Muscle of leg (tissue), 11 donors: ENCODE measurements around the gene KLHL29. TPM values are rescaled to one million over a fixed set of nuclear protein-coding genes. Genes with fewer than 3 reads are reported as not detected.

Source experiments
- DNase-seq: peaks from one replicate; pipeline ENCODE4 v3.0.0; 2013
- H3K27ac ChIP-seq: one replicate; pipeline ENCODE4 v1.5.1; 2013; ENCODE audit warnings: mild to moderate bottlenecking, low read length, control low read depth
- H3K27me3 ChIP-seq: one replicate; pipeline ENCODE4 v1.6.1; 2013; ENCODE audit warnings: low read length; ENCODE audit not compliant: control insufficient read depth, insufficient read depth
- H3K36me3 ChIP-seq: one replicate; pipeline ENCODE4 v1.6.1; 2013; ENCODE audit warnings: low read length; ENCODE audit not compliant: control insufficient read depth, insufficient read depth
- H3K4me1 ChIP-seq: one replicate; pipeline ENCODE4 v1.6.1; 2013; ENCODE audit warnings: low read length; ENCODE audit not compliant: control insufficient read depth, insufficient read depth
- H3K4me3 ChIP-seq: one replicate; pipeline ENCODE4 v1.5.1; 2013; ENCODE audit warnings: low read length, control low read depth
- H3K9me3 ChIP-seq: replicated peaks from 2 replicates; pipeline ENCODE4 v1.6.1; 2013; ENCODE audit warnings: low read depth, low read length; ENCODE audit not compliant: control insufficient read depth
- WGBS: methylation state at CpG from one replicate; pipeline ENCODE4 v1.1.5; 2013; ENCODE audit warnings: missing lambda C conversion rate; ENCODE audit not compliant: insufficient coverage; 5-methylcytosine and 5-hydroxymethylcytosine counted together
- polyA plus RNA-seq, 8 donors: library from polyadenylated mRNA; unstranded; fragments of 120-200 nt; gene quantifications; one replicate each; pipeline versions ENCODE4 v1.2.1 to v1.2.3, GENCODE V29; 2013; ENCODE audit warnings: inconsistent platforms in 1 of 8, low replicate concordance in 1 of 8; ENCODE audit not compliant: insufficient read length in 8 of 8, insufficient read depth in 1 of 8
- total RNA-seq: library from RNA; stranded (reverse); fragments of 120-200 nt; gene quantifications from one replicate; pipeline ENCODE4 v1.2.4, GENCODE V29; 2013

KLHL29 gene
- total and polyA plus RNA-seq, 9 donors = 4.7 to 9.7 (median 7.3) TPM

GRCh38 chr2:23513872-23514793, 129.2 kb downstream of the KLHL29 start:
- 88% methylated on average over 1 of the region's 10 CpGs for WGBS
- H3K36me3 ChIP-seq = no peaks in the 10 kb centered on the region
- H3K4me3 ChIP-seq = no peak overlapping the region
- no peak overlapping the region for H3K27ac ChIP-seq
- no peaks in the 10 kb centered on the region for H3K9me3 ChIP-seq
- peaks cover 4% of the 10 kb centered on the region for H3K27me3 ChIP-seq
- DNase-seq = no peak
- H3K4me1 ChIP-seq = peaks cover 63% of the 10 kb centered on the region

DNA sequence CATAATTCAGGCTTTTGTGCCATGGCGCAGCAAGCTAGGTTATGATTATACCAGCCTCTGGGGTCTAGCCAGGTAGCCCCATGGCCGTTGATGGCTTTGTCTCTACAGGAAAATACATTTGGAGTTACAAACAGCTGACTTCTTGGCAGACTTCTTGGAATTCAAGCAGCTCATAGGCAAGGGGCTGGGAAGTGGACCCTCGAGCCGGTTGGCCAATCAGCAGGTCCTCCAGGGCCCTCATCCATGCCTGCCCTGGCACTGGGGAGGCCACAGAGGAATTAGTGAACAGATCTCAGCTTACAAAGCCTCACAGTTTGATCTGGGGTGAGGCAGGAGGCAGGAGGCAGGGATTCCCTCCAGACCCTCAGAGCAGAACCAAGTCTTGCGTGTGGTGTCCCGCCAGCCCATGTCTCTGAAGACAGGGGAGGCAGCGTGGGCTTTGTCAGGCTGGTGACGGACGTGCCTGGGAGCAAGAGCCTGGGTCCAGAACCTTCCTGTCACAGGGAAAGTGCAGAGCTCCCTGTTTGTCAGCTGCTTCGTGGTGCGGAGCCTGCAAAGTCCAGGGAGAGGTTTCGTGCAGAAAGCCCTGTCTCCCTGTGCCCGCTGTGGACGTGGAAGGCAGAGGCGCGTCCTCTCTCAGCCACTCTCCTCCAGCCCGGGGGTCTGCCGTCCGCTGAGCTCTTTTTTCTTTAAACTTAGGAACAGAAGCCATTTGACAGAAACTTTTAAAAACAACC, 131.7 kb downstream of the KLHL29 start:
- Histone ChIP-seq H3K9me3 (no peaks in the 10 kb centered on the region), H3K4me3 (no peak overlapping the region), H3K36me3 (no peaks in the 10 kb centered on the region), H3K4me1 (peaks cover 70% of the 10 kb centered on the region), H3K27me3 (peaks cover 2% of the 10 kb centered on the region), H3K27ac (no peak overlapping the region)
- no peak for DNase-seq
- 82% methylated on average over 16 of the region's 19 CpGs for WGBS

- WGBS = 63% methylated on average over 12 of the region's 13 CpGs
- no peaks in the 10 kb centered on the region for H3K36me3 ChIP-seq
- H3K9me3 ChIP-seq = no peaks in the 10 kb centered on the region
- H3K27me3 ChIP-seq = peaks cover 5% of the 10 kb centered on the region
- no peak overlapping the region for H3K4me3 ChIP-seq
- peaks cover 72% of the 10 kb centered on the region for H3K4me1 ChIP-seq
- peak overlapping the region; percentile 59 for H3K27ac ChIP-seq
- peak; percentile 59 for DNase-seq
Measured at GRCh38 chr2:23518481-23519333, 133.7 kb downstream of the KLHL29 start.

DNA sequence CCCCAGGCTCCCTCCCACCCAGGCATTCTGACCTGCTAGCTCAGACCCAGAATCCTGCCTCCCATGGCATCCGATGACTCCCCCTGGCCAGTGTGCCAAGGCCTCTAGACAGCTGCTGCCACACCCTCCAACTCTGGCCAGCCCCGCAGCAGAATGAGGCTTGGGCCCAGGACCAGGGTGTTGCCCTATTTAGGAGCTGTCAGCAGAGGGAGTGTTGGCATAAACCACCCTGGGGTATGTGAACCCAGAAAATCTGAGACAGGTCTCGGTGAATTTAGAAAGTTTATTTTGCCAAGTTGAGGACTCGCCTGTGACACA, 134.3 kb downstream of the KLHL29 start:
- peaks cover 5% of the 10 kb centered on the region for H3K27me3 ChIP-seq
- H3K9me3 ChIP-seq = no peaks in the 10 kb centered on the region
- H3K4me1 ChIP-seq = peaks cover 74% of the 10 kb centered on the region
- WGBS = 87% methylated on average over 2 of the region's 4 CpGs
- no peaks in the 10 kb centered on the region for H3K36me3 ChIP-seq
- H3K27ac ChIP-seq = peak overlapping the region; percentile 59
- no peak overlapping the region for H3K4me3 ChIP-seq
- DNase-seq = peak; percentile 80

GRCh38 chr2:23520256-23520655, 135.3 kb downstream of the KLHL29 start:
- H3K4me1 ChIP-seq = peaks cover 78% of the 10 kb centered on the region
- H3K4me3 ChIP-seq = no peak overlapping the region

GRCh38 chr2:23521060-23521459, 136.1 kb downstream of the KLHL29 start:
- Histone ChIP-seq H3K27ac (no peak overlapping the region), H3K36me3 (no peaks in the 10 kb centered on the region), H3K9me3 (no peaks in the 10 kb centered on the region), H3K4me1 (peaks cover 78% of the 10 kb centered on the region), H3K4me3 (no peak overlapping the region), H3K27me3 (peaks cover 2% of the 10 kb centered on the region)
- WGBS = 88% methylated on average over 4 of the region's 7 CpGs
- DNase-seq = no peak

More at GRCh38 chr2:23520256-23520655, 135.3 kb downstream of the KLHL29 start:
- no peak overlapping the region for H3K27ac ChIP-seq
- WGBS = no CpG with 5 or more reads among the region's 5 CpGs
- H3K27me3 ChIP-seq = peaks cover 5% of the 10 kb centered on the region
- H3K36me3 ChIP-seq = no peaks in the 10 kb centered on the region
- H3K9me3 ChIP-seq = no peaks in the 10 kb centered on the region
- no peak for DNase-seq

DNA sequence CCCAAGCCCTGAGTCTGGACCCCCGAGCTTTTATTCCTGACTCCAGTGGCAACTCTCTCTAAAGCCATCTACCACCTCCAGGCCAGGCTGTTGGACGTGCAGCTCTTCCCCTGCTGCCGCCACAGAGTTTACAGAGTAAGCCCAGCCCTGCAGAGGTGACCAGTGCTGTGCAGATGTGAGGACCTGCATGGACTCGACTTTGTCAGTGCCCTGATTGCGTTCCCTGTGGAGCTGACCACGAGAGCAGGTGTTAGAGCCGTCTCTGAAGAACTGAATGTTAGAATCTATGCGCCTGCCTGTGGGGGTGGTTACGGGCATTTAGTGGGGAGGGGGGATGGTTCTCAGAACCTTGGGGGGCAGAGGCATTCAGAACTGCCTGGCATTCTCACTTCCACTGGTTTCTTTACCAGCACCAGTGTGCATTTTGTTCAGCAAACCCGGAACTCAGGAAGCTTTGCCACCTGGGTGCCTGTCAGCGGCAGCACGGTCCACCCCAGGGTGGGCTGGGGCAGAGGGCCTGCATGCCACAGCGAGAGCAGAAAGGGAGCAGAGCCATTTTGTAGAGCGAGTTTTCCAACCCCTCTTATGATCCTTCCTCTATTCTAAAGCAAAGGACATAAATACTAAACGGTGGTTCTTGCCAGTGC, 137.9 kb downstream of the KLHL29 start:
- peak overlapping the region; percentile 15 for H3K4me3 ChIP-seq
- no peak for DNase-seq
- WGBS = 73% methylated on average over 8 of the region's 15 CpGs
- H3K27ac ChIP-seq = peak overlapping the region; percentile 86
- H3K4me1 ChIP-seq = peaks cover 73% of the 10 kb centered on the region
- H3K36me3 ChIP-seq = no peaks in the 10 kb centered on the region
- H3K27me3 ChIP-seq = peaks cover 2% of the 10 kb centered on the region
- H3K9me3 ChIP-seq = no peaks in the 10 kb centered on the region

GRCh38 chr2:23523373-23524260, 138.6 kb downstream of the KLHL29 start:
- H3K4me3 ChIP-seq = peak overlapping the region; percentile 13
- WGBS = 36% methylated on average over 13 of the region's 20 CpGs
- H3K27ac ChIP-seq = peak overlapping the region; percentile 86
- peaks cover 65% of the 10 kb centered on the region for H3K4me1 ChIP-seq
- no peaks in the 10 kb centered on the region for H3K36me3 ChIP-seq
- peak; percentile 68 for DNase-seq
- no peaks in the 10 kb centered on the region for H3K9me3 ChIP-seq
- H3K27me3 ChIP-seq = peaks cover 2% of the 10 kb centered on the region

DNA sequence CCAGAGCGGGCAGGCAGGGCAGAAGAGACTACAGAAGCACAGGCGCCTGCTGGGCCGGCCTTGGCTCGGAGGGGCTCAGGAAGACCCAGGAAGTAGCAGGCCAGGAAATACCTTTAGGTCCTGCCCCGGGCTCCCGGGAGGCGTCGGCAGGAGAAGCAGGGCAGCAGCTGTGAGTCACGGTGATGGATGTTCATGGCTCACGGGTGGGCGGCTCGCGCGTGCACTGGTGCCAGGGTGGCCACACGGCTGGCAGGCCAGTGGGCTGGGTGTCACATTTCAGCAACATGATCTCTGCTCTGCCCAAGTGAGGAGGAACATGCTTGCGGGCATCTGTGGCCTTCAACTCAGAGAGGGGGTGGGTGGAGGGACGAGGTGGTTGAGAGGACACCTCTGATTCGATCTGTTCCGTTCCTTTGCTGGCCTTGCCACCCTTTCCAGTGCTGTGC, 139.3 kb downstream of the KLHL29 start:
- peak overlapping the region; percentile 86 for H3K27ac ChIP-seq
- peaks cover 58% of the 10 kb centered on the region for H3K4me1 ChIP-seq
- no peaks in the 10 kb centered on the region for H3K9me3 ChIP-seq
- no peaks in the 10 kb centered on the region for H3K36me3 ChIP-seq
- peaks cover 2% of the 10 kb centered on the region for H3K27me3 ChIP-seq
- H3K4me3 ChIP-seq = peak overlapping the region; percentile 13
- WGBS = 58% methylated on average over 15 of the region's 19 CpGs
- DNase-seq = peak; percentile 83
